Measurements from ENCODE around the gene IBSP.

Gene IBSP

GRCh38 chr4:87853891-87854290 lies 54.5 kb downstream of the IBSP start:
- Histone ChIP-seq H3K27me3 (ENCODE audit: low read depth, low read length) (peaks cover 2% of the 10 kb centered on the region), H3K36me3 (ENCODE audit: control insufficient read depth in 1 of 2, insufficient read depth in 2 of 2, low read length in 2 of 2) (no peaks in the 10 kb centered on the region), H3K27ac (ENCODE audit: low read length) (no peak overlapping the region), H3K4me1 (ENCODE audit: control insufficient read depth in 1 of 2, insufficient read depth in 2 of 2, low read length in 2 of 2) (peaks cover 2 to 4% of the 10 kb centered on the region in 2 donors), H3K4me3 (ENCODE audit: low read depth in 1 of 2, low read length in 2 of 2) (no peak overlapping the region), H3K9me3 (ENCODE audit: control insufficient read depth in 1 of 2, low read length in 2 of 2) (no peaks in the 10 kb centered on the region)

GRCh38 chr4:87855559-87855958 lies 56.2 kb downstream of the IBSP start:
- Histone ChIP-seq H3K27me3 (ENCODE audit: low read depth, low read length) (peaks cover 3% of the 10 kb centered on the region), H3K27ac (ENCODE audit: low read length) (no peak overlapping the region), H3K9me3 (ENCODE audit: control insufficient read depth in 1 of 2, low read length in 2 of 2) (no peaks in the 10 kb centered on the region), H3K36me3 (ENCODE audit: control insufficient read depth in 1 of 2, insufficient read depth in 2 of 2, low read length in 2 of 2) (no peaks in the 10 kb centered on the region), H3K4me3 (ENCODE audit: low read depth in 1 of 2, low read length in 2 of 2) (no peak overlapping the region), H3K4me1 (ENCODE audit: control insufficient read depth in 1 of 2, insufficient read depth in 2 of 2, low read length in 2 of 2) (no peaks in the 10 kb centered on the region)

- H3K27ac ChIP-seq (ENCODE audit: low read length) = no peak overlapping the region
Observed at GRCh38 chr4:87856816-87857215, 57.5 kb downstream of the IBSP start.

GRCh38 chr4:87857789-87858188 lies 58.4 kb downstream of the IBSP start:
- H3K27me3 ChIP-seq (ENCODE audit: low read depth, low read length) = peaks cover 3% of the 10 kb centered on the region
- H3K27ac ChIP-seq (ENCODE audit: low read length) = no peak overlapping the region
- H3K4me1 ChIP-seq (ENCODE audit: control insufficient read depth in 1 of 2, insufficient read depth in 2 of 2, low read length in 2 of 2) = no peaks in the 10 kb centered on the region
- no peak overlapping the region for H3K4me3 ChIP-seq (ENCODE audit: low read depth in 1 of 2, low read length in 2 of 2)
- no peaks in the 10 kb centered on the region for H3K9me3 ChIP-seq (ENCODE audit: control insufficient read depth in 1 of 2, low read length in 2 of 2)
- H3K36me3 ChIP-seq (ENCODE audit: control insufficient read depth in 1 of 2, insufficient read depth in 2 of 2, low read length in 2 of 2) = no peaks in the 10 kb centered on the region

More at GRCh38 chr4:87856816-87857215, 57.5 kb downstream of the IBSP start:
- Histone ChIP-seq H3K27me3 (ENCODE audit: low read depth, low read length) (peaks cover 3% of the 10 kb centered on the region), H3K9me3 (ENCODE audit: control insufficient read depth in 1 of 2, low read length in 2 of 2) (no peaks in the 10 kb centered on the region), H3K4me1 (ENCODE audit: control insufficient read depth in 1 of 2, insufficient read depth in 2 of 2, low read length in 2 of 2) (no peaks in the 10 kb centered on the region), H3K36me3 (ENCODE audit: control insufficient read depth in 1 of 2, insufficient read depth in 2 of 2, low read length in 2 of 2) (no peaks in the 10 kb centered on the region), H3K4me3 (ENCODE audit: low read depth in 1 of 2, low read length in 2 of 2) (no peak overlapping the region)

Data from muscle layer of duodenum (tissue), 2 donors.